ENCODE measurements around the gene COL23A1.

COL23A1 gene

GRCh38 chr5:178458140-178458539 is 132.1 kb downstream of the COL23A1 start:
- DNase-seq (ENCODE audit: low read depth): no peak

GRCh38 chr5:178457471-178457870 is 132.7 kb downstream of the COL23A1 start:
- no peak for DNase-seq (ENCODE audit: low read depth)

GRCh38 chr5:178455480-178455835 is 134.7 kb downstream of the COL23A1 start:
- DNase-seq (ENCODE audit: low read depth): no peak

- DNase-seq (ENCODE audit: low read depth): no peak
These were observed 135.2 kb downstream of the COL23A1 start for GRCh38 chr5:178454821-178455479.

- no peak for DNase-seq (ENCODE audit: low read depth)
These were observed 135.9 kb downstream of the COL23A1 start for GRCh38 chr5:178454303-178454702.

- DNase-seq (ENCODE audit: low read depth): no peak
These were observed 137.0 kb downstream of the COL23A1 start for GRCh38 chr5:178453224-178453623.

- no peak for DNase-seq (ENCODE audit: low read depth)
These were observed 139.8 kb downstream of the COL23A1 start for GRCh38 chr5:178450121-178451028.

GRCh38 chr5:178449163-178450070 is 140.8 kb downstream of the COL23A1 start:
- no peak for DNase-seq (ENCODE audit: low read depth)

GRCh38 chr5:178445534-178445933 is 144.7 kb downstream of the COL23A1 start:
- no peak for DNase-seq (ENCODE audit: low read depth)

- DNase-seq (ENCODE audit: low read depth): no peak
These were observed 147.6 kb downstream of the COL23A1 start for GRCh38 chr5:178442405-178443257.

GRCh38 chr5:178441486-178442270 is 148.5 kb downstream of the COL23A1 start:
- DNase-seq (ENCODE audit: low read depth): no peak

GRCh38 chr5:178440181-178440580 is 150.0 kb downstream of the COL23A1 start:
- DNase-seq (ENCODE audit: low read depth): no peak

- DNase-seq (ENCODE audit: low read depth): no peak
These were observed 150.6 kb downstream of the COL23A1 start for GRCh38 chr5:178439493-178440180.

- no peak for DNase-seq (ENCODE audit: low read depth)
These were observed 151.4 kb downstream of the COL23A1 start for GRCh38 chr5:178438796-178439195.

- no peak for DNase-seq (ENCODE audit: low read depth)
These were observed 152.7 kb downstream of the COL23A1 start for GRCh38 chr5:178437386-178438075.

GRCh38 chr5:178436326-178436940 is 153.8 kb downstream of the COL23A1 start:
- no peak for DNase-seq (ENCODE audit: low read depth)

- no peak for DNase-seq (ENCODE audit: low read depth)
These were observed 154.6 kb downstream of the COL23A1 start for GRCh38 chr5:178435321-178436238.

- no peak for DNase-seq (ENCODE audit: low read depth)
These were observed 155.3 kb downstream of the COL23A1 start for GRCh38 chr5:178434851-178435250.

Measured in activated T-helper 9 cell treated with anti-CD3 and anti-CD28 coated beads, Interleukin-2, amount 50 U/mL, for 16 hours (primary cell).